A549 treated with ZK216348 at 1 μM for 4 hours (cell line): ENCODE measurements around the gene PCDH15. TPM values are rescaled to one million over a fixed set of nuclear protein-coding genes. Genes with fewer than 3 reads are reported as not detected.

ENCODE experiments used
- total RNA-seq: library from RNA; stranded (reverse); fragments of 200-300 nt; extraction: Qiagen RNA extraction; gene quantifications from 5 replicates; pipeline ENCODE4 v1.2.3, GENCODE V29; 2022; ENCODE audit warnings: low read depth

Gene PCDH15
- not detected in 5 replicates for total RNA-seq

DNA sequence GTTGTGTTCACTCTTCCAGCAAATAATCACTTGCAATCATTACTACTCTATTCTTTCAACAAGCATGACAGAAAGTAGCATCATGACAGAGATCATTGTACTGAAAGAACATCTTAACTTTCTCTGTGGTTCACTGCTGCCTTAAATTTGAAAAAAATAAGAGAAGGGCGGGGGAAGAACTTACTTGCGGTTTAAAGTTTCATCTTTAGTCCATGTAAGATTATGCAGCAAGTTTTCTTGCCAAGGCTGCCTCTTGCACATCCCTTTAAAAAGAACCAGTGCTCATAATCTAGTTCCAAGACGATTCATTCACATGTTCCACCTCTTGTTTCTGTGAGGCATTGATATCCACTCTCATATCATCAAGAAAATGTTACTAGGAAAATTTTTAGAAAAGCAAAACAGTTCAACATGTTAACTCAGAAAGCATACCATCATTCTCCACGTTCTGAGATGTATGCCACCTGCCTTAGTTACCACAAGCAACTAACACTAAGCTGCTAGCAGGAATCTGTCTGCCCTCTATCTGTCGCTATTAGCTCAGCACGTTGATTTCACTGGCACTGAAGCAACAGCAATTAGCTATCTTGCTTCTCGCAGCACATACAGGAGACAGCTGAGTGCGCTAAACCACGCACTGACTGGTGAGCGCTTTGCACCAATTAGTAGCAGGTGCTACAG is at the start of gene PCDH15:
PCDH15 (minus strand) TSS at position 491 of the 681 bp plus-strand sequence. CDS start 136,969 bp downstream, outside the sequence.

